ENCODE measurements around the gene NUAK2. TPM values are rescaled to one million over a fixed set of nuclear protein-coding genes. Genes with fewer than 3 reads are reported as not detected.

NUAK2 gene
- total RNA-seq, 1 donor from 2014 or later = 3.3 TPM

DNA sequence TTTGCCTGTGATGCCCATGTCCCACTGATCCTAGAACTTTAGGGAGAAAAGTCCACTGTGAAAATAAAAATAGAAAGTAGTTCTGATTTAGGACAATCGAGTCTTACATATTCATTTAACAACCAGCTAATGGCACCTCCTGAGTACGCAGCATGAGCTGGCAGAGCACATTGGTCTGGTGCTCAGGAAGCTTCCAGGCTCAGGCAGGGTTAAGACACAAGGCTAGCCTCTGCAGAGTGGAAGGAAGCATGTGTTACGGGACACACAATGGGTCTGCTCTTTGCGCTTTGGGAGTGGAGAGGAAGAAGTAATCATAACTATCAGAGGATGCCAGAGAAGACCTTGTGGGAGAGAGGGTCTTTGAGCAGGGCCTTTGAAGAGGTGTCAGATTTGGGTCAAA, 39.3 kb upstream of the NUAK2 start:
- TF ChIP-seq, protein P1, sequence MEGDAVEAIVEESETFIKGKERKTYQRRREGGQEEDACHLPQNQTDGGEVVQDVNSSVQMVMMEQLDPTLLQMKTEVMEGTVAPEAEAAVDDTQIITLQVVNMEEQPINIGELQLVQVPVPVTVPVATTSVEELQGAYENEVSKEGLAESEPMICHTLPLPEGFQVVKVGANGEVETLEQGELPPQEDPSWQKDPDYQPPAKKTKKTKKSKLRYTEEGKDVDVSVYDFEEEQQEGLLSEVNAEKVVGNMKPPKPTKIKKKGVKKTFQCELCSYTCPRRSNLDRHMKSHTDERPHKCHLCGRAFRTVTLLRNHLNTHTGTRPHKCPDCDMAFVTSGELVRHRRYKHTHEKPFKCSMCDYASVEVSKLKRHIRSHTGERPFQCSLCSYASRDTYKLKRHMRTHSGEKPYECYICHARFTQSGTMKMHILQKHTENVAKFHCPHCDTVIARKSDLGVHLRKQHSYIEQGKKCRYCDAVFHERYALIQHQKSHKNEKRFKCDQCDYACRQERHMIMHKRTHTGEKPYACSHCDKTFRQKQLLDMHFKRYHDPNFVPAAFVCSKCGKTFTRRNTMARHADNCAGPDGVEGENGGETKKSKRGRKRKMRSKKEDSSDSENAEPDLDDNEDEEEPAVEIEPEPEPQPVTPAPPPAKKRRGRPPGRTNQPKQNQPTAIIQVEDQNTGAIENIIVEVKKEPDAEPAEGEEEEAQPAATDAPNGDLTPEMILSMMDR (IDR thresholded peaks at IDR 0.05) = no peak
- no peak for DNase-seq (ENCODE audit: low spot score)
- H3K9me3 Mint-ChIP-seq (ENCODE audit: low read depth) = no peaks in the 10 kb centered on the region
- H3K36me3 Mint-ChIP-seq (ENCODE audit: low read depth) = no peaks in the 10 kb centered on the region
- peaks cover 3% of the 10 kb centered on the region for H3K4me1 Mint-ChIP-seq (ENCODE audit: low read depth)
- peaks cover 3% of the 10 kb centered on the region for H3K27me3 Mint-ChIP-seq (ENCODE audit: low read depth)
- H3K4me3 Mint-ChIP-seq (ENCODE audit: unreplicated experiment) = no peak overlapping the region
- no peak overlapping the region for H3K27ac Mint-ChIP-seq (ENCODE audit: unreplicated experiment)

GRCh38 chr1:205359771-205360565, 38.4 kb upstream of the NUAK2 start:
- DNase-seq (ENCODE audit: low spot score) = no peak
- Mint-ChIP-seq H3K27ac (ENCODE audit: unreplicated experiment) (no peak overlapping the region), H3K4me1 (ENCODE audit: low read depth) (peaks cover 4% of the 10 kb centered on the region), H3K4me3 (ENCODE audit: unreplicated experiment) (no peak overlapping the region), H3K36me3 (ENCODE audit: low read depth) (no peaks in the 10 kb centered on the region), H3K9me3 (ENCODE audit: low read depth) (no peaks in the 10 kb centered on the region), H3K27me3 (ENCODE audit: low read depth) (peaks cover 3% of the 10 kb centered on the region)
- TF ChIP-seq, protein P1 (IDR thresholded peaks at IDR 0.05) = no peak

- TF ChIP-seq, protein P1 (IDR thresholded peaks at IDR 0.05) = no peak
- Mint-ChIP-seq H3K27me3 (ENCODE audit: low read depth) (peaks cover 3% of the 10 kb centered on the region), H3K9me3 (ENCODE audit: low read depth) (no peaks in the 10 kb centered on the region)
Measured at GRCh38 chr1:205358579-205358978, 37.0 kb upstream of the NUAK2 start.

GRCh38 chr1:205357567-205357966, 36.0 kb upstream of the NUAK2 start:
- no peak for DNase-seq (ENCODE audit: low spot score)

More at GRCh38 chr1:205358579-205358978, 37.0 kb upstream of the NUAK2 start:
- Mint-ChIP-seq H3K27ac (ENCODE audit: unreplicated experiment) (no peak overlapping the region), H3K4me3 (ENCODE audit: unreplicated experiment) (no peak overlapping the region), H3K4me1 (ENCODE audit: low read depth) (peaks cover 9% of the 10 kb centered on the region), H3K36me3 (ENCODE audit: low read depth) (no peaks in the 10 kb centered on the region)
- no peak for DNase-seq (ENCODE audit: low spot score)

DNA sequence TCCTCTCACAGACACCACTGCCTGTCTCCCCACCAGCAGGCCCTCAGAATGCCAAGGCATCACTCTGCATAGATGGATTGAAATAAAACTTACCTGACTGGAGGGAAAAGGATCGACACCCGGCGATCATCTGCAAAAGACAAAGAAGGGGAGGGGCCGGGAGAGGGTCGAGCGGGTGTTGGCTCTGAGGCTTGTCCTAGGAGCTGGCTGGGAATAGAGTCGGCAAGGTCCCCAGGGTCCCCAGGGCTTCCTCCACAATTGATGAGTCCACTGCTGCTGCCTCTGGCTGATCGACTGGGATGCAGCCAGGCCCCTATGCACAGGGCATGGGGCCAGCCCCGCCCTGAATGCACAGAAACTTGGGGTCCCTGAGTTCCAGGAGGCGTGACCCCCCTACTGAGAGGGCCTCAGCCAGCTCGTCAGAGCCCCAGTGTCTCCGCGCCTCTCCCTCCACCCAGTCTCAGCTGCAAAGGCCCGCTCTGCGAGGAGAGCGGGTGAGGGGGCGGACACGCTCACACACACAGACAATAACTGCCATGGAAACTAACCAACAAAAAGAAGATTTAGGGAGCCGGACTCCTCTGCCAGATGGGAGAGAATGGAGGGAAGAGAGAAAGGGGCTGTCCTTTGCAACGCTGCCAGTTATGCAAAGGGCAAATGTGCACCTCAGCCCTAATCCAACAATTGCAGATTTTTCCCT, 35.0 kb upstream of the NUAK2 start, which contains the start of gene KLHDC8A:
TSS of gene KLHDC8A (minus strand) at position 483 of the 700 bp plus-strand sequence. CDS start 13,318 bp downstream, outside the sequence.
- TF ChIP-seq, protein P1 (IDR thresholded peaks at IDR 0.05) = no peak
- Mint-ChIP-seq H3K27ac (ENCODE audit: unreplicated experiment) (no peak within 1 kb of the TSS), H3K4me1 (ENCODE audit: low read depth) (peaks cover 15% of the 10 kb centered on the region), H3K4me3 (ENCODE audit: unreplicated experiment) (no peak within 1 kb of the TSS), H3K27me3 (ENCODE audit: low read depth) (peaks cover 3% of the 10 kb centered on the region), H3K36me3 (ENCODE audit: low read depth) (no peaks in the 10 kb centered on the region), H3K9me3 (ENCODE audit: low read depth) (no peaks in the 10 kb centered on the region)
- DNase-seq (ENCODE audit: low spot score) = no peak

More at GRCh38 chr1:205357567-205357966, 36.0 kb upstream of the NUAK2 start:
- H3K27ac Mint-ChIP-seq (ENCODE audit: unreplicated experiment) = no peak overlapping the region
- H3K27me3 Mint-ChIP-seq (ENCODE audit: low read depth) = peaks cover 3% of the 10 kb centered on the region
- H3K4me3 Mint-ChIP-seq (ENCODE audit: unreplicated experiment) = no peak overlapping the region
- no peaks in the 10 kb centered on the region for H3K9me3 Mint-ChIP-seq (ENCODE audit: low read depth)
- TF ChIP-seq, protein P1 (IDR thresholded peaks at IDR 0.05) = no peak
- peaks cover 9% of the 10 kb centered on the region for H3K4me1 Mint-ChIP-seq (ENCODE audit: low read depth)
- H3K36me3 Mint-ChIP-seq (ENCODE audit: low read depth) = no peaks in the 10 kb centered on the region

Measured in chondrocyte (in vitro differentiated cells).